ENCODE data around the gene EFCC1.
"Not testable (repeated sequence)": the region's sequence is repeated elsewhere in the genome, so short reads cannot be mapped to it uniquely, and the experiment has no call there.

Gene EFCC1

DNA sequence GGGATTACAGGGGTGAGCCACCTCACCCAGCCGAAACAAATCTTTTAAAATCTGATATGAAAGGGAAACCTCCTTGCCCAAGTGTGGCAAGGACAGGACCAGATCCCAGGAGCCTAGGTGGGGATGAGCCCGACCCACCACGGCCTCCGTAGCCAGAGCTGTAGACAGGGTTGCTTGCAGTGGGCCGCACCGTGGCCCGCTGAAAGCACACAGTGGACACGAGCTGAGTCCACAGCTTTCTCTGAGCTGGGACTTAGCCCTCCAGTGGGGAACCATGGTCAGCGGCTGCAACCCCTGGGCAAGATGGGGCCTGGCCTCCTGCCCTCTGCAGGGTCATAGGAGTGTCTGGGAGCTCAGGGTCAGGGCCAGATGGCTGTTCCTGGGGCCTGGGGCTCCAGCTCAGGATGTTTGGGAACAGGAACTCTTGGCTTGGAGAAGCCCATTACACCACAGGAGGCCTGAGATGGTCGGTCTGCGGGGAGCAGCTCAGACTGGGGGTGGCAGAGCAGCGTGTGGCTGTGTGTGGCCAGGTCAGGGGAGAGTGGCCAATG lies 84.1 kb downstream of the EFCC1 start:
- DNase-seq: no peak

DNA sequence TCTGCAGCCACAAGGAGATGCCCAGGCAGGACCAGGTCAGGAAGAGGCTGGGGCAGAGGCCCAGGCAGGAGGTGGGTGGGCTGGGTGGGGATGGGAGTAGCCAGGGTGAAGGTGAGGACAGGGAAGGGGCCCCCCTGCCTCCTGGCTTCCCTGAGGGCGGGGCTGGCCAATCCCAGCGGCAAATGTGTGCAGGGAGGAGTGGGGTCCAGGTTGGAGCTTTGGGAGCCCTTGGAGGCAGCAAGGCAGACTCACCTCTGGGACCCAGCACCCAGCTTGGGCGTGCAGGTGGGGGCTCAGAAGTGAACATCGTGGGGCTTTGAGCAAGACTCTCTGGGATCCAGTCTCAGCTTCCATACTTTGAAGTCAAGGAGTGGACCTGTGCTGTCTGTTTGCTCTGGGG lies 84.7 kb downstream of the EFCC1 start:
- no peak for DNase-seq

DNA sequence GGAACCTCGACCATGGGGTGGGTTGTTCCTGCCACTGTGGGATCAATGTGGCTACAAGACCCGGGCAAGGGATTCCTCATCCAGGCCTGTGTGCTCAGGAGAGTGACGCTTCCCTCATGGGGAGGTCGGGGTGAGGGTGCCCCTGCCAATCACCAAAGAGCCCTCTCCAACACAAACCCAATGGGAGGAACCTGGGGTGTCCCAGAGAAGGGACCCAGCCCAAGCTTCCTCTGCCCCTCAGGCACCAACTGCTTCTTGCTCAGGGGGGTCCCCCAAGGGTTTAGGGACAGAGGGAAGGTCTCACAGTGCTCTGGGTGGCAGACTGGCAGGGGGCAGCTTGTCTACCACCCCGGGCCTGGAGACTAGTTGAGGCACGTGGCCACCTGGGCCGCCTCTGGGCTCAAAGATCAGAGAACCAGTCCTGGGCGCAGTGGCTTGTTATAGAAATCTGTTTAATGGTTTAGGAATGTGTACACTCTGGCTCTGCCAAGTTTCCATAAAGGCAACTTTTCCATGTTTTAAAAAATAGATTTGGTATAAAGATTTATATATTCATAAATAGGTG lies 86.1 kb downstream of the EFCC1 start:
- no peak for DNase-seq

DNA sequence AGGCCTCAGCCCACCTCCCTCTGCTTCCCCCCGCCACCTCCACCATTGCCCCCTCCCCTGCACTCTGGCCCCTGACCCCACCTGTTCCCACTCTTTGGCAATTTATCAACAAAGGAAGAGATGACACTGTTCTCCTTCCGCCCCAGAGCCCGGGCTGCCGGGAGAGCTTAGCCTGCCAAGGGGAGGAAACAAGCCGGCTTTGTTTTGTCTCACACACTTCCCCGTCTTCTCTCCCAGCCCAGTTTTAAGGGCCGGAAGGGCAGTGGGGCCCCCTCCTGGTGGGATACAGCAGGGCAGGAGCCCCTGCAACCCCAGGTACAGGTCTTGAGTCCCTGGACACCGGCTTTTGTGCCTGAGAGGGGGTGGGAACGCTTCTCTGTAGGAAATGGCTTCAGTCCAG lies 86.8 kb downstream of the EFCC1 start:
- peak; percentile 18 for DNase-seq

DNA sequence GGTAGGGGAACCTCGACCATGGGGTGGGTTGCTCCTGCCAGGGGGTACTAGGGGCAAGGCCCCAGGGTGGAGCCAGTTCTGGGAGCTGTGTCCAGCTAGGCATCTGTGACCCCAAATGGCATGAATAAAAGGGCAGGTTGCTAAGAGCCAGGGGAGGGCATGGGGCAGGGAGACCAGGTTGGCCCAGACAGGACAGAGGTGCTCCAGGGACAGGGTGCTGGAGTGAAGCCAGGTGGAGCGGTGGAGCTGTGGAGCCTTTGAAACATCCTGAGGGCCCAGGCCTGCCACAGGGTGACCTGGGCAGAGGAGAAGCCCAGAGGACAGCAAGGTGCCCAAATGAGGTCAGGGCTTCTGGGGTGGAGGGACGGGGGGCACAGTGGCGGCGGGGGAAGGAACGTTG lies 87.2 kb downstream of the EFCC1 start:
- DNase-seq: not testable (repeated sequence)
